ENCODE measurements around the gene SLC3A2. TPM values are rescaled to one million over a fixed set of nuclear protein-coding genes. Genes with fewer than 3 reads are reported as not detected.

Gene SLC3A2
- total and polyA plus RNA-seq, 8 donors = 66.9 to 331 (median 75.1) TPM

- no peaks in the 10 kb centered on the region for H3K36me3 ChIP-seq
- DNase-seq (no peak), ATAC-seq (no peak), FAIRE-seq (no peak)
- no peaks in the 10 kb centered on the region for H3K4me1 ChIP-seq
- no peak overlapping the region for H3K27ac ChIP-seq
- H3K9me3 ChIP-seq = no peaks in the 10 kb centered on the region
- intact Hi-C loops (cut with DNase I) = loop anchor here in 2 of 3 donors (5.0 to 10.0 kb wide), 2 partner anchors 77 to 79 kb away; partner anchors contain the start of gene TMEM179B (in 2 of the 2)
- H3K4me3 ChIP-seq = no peak overlapping the region
- no peaks in the 10 kb centered on the region for H3K27me3 ChIP-seq
- TF ChIP-seq CTCF (IDR thresholded peaks at IDR 0.05) = no peak
- WGBS, 2 donors = 73 to 74% methylated on average over 4 of the region's 4 CpGs
Measured at GRCh38 chr11:62863687-62864335, 16.9 kb upstream of the SLC3A2 start.

- DNase-seq (no peak), ATAC-seq (no peak), FAIRE-seq (no peak)
- Histone ChIP-seq H3K4me1 (no peaks in the 10 kb centered on the region), H3K9me3 (no peaks in the 10 kb centered on the region), H3K27ac (no peak overlapping the region), H3K4me3 (no peak overlapping the region), H3K27me3 (no peaks in the 10 kb centered on the region), H3K36me3 (no peaks in the 10 kb centered on the region)
- intact Hi-C loops (cut with DNase I) = loop anchor here in 1 of 3 donors (10.0 kb wide), 1 partner anchor 81 kb away; the partner anchor contains the start of gene TMEM179B
- WGBS, 2 donors = 69 to 71% methylated on average over 6 of the region's 6 CpGs
- no peak for TF ChIP-seq CTCF (IDR thresholded peaks at IDR 0.05)
Measured at GRCh38 chr11:62865635-62866034, 15.1 kb upstream of the SLC3A2 start.

- peaks cover 14 to 34% (median 30%) of the 10 kb centered on the region in 3 donors for H3K4me1 ChIP-seq
- no peaks in the 10 kb centered on the region for H3K9me3 ChIP-seq
- ATAC-seq (no peak), FAIRE-seq (no peak), DNase-seq (no peak)
- no peaks in the 10 kb centered on the region for H3K36me3 ChIP-seq
- H3K27me3 ChIP-seq = no peaks in the 10 kb centered on the region
- no peak overlapping the region for H3K27ac ChIP-seq
- TF ChIP-seq CTCF (IDR thresholded peaks at IDR 0.05) = no peak
- no peak overlapping the region for H3K4me3 ChIP-seq
- WGBS, 2 donors = 96 to 100% methylated on average over 7 of the region's 7 CpGs
- intact Hi-C loops (cut with DNase I) = no loop called here
Measured at GRCh38 chr11:62874851-62875250, 5.8 kb upstream of the SLC3A2 start.

GRCh38 chr11:62875698-62876478 lies 4.8 kb upstream of the SLC3A2 start:
- DNase-seq (no peak), ATAC-seq (no peak), FAIRE-seq (no peak)
- 52 to 54% methylated on average over 7 of the region's 7 CpGs for WGBS, 2 donors
- TF ChIP-seq CTCF (IDR thresholded peaks at IDR 0.05) = no peak
- no peaks in the 10 kb centered on the region for H3K36me3 ChIP-seq
- no peak overlapping the region for H3K4me3 ChIP-seq
- no peaks in the 10 kb centered on the region for H3K9me3 ChIP-seq
- intact Hi-C loops (cut with DNase I) = no loop called here
- no peaks in the 10 kb centered on the region for H3K27me3 ChIP-seq
- H3K4me1 ChIP-seq = peaks cover 16 to 40% (median 36%) of the 10 kb centered on the region in 3 donors
- peak overlapping the region in 2 of 4 donors; percentile 62 to 64 for H3K27ac ChIP-seq

All from pancreas (tissue), 10 donors.